Common myeloid progenitor, CD34-positive (primary cell): ENCODE measurements around the gene CNNM3.
A peak's percentile ranks its signal among the peaks of the same experiment; 100 is the strongest.

ENCODE experiments used
- CTCF ChIA-PET: fragments of 350-600 bp; sonication (Branson Sonifier 250); formaldehyde crosslinking; loops from one replicate; lab custom pipeline; 2021; ENCODE audit warnings: antibody characterized with exemption; lab: Charles Lee
- POLR2A ChIA-PET: fragments of 350-600 bp; sonication (Branson Sonifier 250); formaldehyde crosslinking; loops from one replicate; lab custom pipeline; 2021; ENCODE audit warnings: antibody characterized with exemption; lab: Charles Lee
- DNase-seq, 3 donors: peaks; one replicate each; pipeline versions ENCODE4 v3.0.0 to v3.0.0-alpha.2; 2013
- H3K27ac ChIP-seq, 2 experiments: 1 replicate in 1 of 2; 2 replicates in 1 of 2; pipeline ENCODE4 v1.7.0; 2013; ENCODE audit warnings: inconsistent platforms in 2 of 2, low read length in 2 of 2, mild to moderate bottlenecking in 2 of 2, low read depth in 1 of 2, moderate library complexity in 1 of 2; ENCODE audit not compliant: severe bottlenecking in 2 of 2, insufficient read depth in 1 of 2, poor library complexity in 1 of 2
- H3K27me3 ChIP-seq, 5 experiments: replicated peaks in 2 of 5; 1 replicate in 3 of 5; 2 replicates in 2 of 5; pipeline versions ENCODE4 v1.6.1 to v1.7.0; 2013; ENCODE audit warnings: low read length in 4 of 5, mild to moderate bottlenecking in 2 of 5, moderate library complexity in 2 of 5, inconsistent platforms in 1 of 5; ENCODE audit not compliant: insufficient read depth in 5 of 5, control insufficient read depth in 4 of 5
- H3K36me3 ChIP-seq, 4 experiments: 1 replicate in 2 of 4; 2 replicates in 2 of 4; pipeline versions ENCODE4 v1.6.1 to v1.7.0; 2013; ENCODE audit warnings: low read length in 3 of 4, control low read depth in 1 of 4, mild to moderate bottlenecking in 1 of 4; ENCODE audit not compliant: control insufficient read depth in 4 of 4, insufficient read depth in 4 of 4
- H3K4me1 ChIP-seq, 4 experiments: 1 replicate in 3 of 4; 2 replicates in 1 of 4; pipeline versions ENCODE4 v1.6.1 to v1.7.1; 2013; ENCODE audit warnings: low read length in 3 of 4, mild to moderate bottlenecking in 3 of 4, control low read depth in 1 of 4, inconsistent platforms in 1 of 4, moderate library complexity in 1 of 4; ENCODE audit not compliant: control insufficient read depth in 4 of 4, insufficient read depth in 4 of 4; ENCODE audit errors: control extremely low read depth in 1 of 4
- H3K4me3 ChIP-seq, 7 experiments: 1 replicate in 4 of 7; 2 replicates in 3 of 7; pipeline versions ENCODE4 v1.5.1 to v1.7.0; 2013; ENCODE audit warnings: mild to moderate bottlenecking in 7 of 7, low read length in 6 of 7, moderate library complexity in 6 of 7, inconsistent platforms in 2 of 7, low read depth in 2 of 7, control low read depth in 1 of 7; ENCODE audit not compliant: insufficient read depth in 4 of 7, control insufficient read depth in 1 of 7; ENCODE audit errors: extremely low read depth in 1 of 7
- H3K9me3 ChIP-seq, 5 experiments: 1 replicate in 4 of 5; 2 replicates in 1 of 5; pipeline versions ENCODE4 v1.6.1 to v1.7.1; 2013; ENCODE audit warnings: low read length in 4 of 5, mild to moderate bottlenecking in 2 of 5, inconsistent platforms in 1 of 5, low read depth in 1 of 5, moderate library complexity in 1 of 5; ENCODE audit not compliant: control insufficient read depth in 4 of 5, insufficient read depth in 2 of 5; ENCODE audit errors: control extremely low read depth in 1 of 5
- WGBS: methylation state at CpG from one replicate; pipeline ENCODE4 v1.1.5; 2013; ENCODE audit not compliant: insufficient coverage; 5-methylcytosine and 5-hydroxymethylcytosine counted together

The CNNM3 gene

DNA sequence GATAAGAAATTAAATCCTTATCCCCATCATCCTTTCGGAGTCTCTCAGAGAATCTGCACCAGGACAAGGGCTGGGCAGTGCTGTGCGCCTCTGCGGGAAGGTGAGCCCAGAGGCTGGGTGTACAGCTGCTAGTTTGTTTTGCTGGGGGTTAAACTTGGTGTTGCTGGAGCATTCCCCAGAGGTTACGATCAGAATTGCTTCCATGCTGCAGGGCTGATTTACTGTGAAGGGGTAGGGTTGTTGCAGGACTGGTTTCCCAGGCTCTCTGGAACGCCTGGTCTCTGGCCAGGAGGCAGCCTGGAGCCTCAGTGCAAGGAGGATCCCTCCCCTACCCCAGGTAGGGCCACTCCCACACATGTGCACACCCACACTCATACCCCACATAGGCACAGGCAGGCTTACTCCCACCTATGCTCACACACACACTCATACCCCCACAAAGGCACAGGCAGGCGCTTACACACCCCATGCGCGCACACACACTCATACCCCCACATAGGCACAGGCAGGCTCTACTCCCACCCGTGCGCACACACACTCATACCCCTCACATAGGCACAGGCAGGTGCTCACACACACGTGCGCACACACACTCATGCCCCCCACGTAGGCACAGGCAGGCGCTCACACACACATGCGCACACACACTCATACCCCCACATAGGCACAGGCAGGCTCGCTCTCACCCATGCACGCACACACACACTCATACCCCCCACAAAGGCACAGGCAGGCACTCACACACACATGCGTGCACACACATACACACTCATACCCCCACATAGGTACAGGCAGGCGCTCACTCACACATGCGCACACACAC, 44.1 kb upstream of the CNNM3 start:
- ChIA-PET CTCF (no interaction called here), POLR2A (interaction anchor here (0.6 kb wide), 1 partner anchor 32 kb away, joined by 4 read pairs; no protein-coding TSS in a partner anchor)
- WGBS: 91% methylated on average over 6 of the region's 20 CpGs

GRCh38 chr2:96772903-96773671, 43.0 kb upstream of the CNNM3 start:
- CTCF ChIA-PET: interaction anchor here (1.3 to 2.9 kb wide), 8 partner anchors 8 to 29 kb away, joined by 3 to 22 read pairs (median 6); partner anchors contain the start of gene CNNM4
- Histone ChIP-seq H3K36me3 (peaks cover 0 to 13% (median 0%) of the 10 kb centered on the region in 4 experiments), H3K9me3 (no peaks in the 10 kb centered on the region), H3K27me3 (no peaks in the 10 kb centered on the region), H3K4me3 (peak overlapping the region in 4 of 7 experiments; percentile 10 to 86 (median 38)), H3K4me1 (peaks cover 2 to 31% (median 21%) of the 10 kb centered on the region in 4 experiments), H3K27ac (peak overlapping the region in 1 of 2 experiments; percentile 49)
- no peak for DNase-seq
- POLR2A ChIA-PET: interaction anchor here (0.5 to 0.6 kb wide), 2 partner anchors 13 to 31 kb away, joined by 3 to 4 read pairs; no protein-coding TSS in a partner anchor
- WGBS: 89% methylated on average over 1 of the region's 12 CpGs

More for the DNA sequence above, 44.1 kb upstream of the CNNM3 start:
- Histone ChIP-seq H3K9me3 (no peaks in the 10 kb centered on the region), H3K27ac (peak overlapping the region in 1 of 2 experiments; percentile 25), H3K36me3 (peaks cover 0 to 19% (median 5%) of the 10 kb centered on the region in 4 experiments), H3K4me3 (no peak overlapping the region), H3K4me1 (peaks cover 2 to 31% (median 21%) of the 10 kb centered on the region in 4 experiments), H3K27me3 (no peaks in the 10 kb centered on the region)
- no peak for DNase-seq

GRCh38 chr2:96773922-96774321, 42.1 kb upstream of the CNNM3 start:
- peak; percentile 80 to 93 (median 91) for DNase-seq
- WGBS: 7% methylated on average over 5 of the region's 7 CpGs
- Histone ChIP-seq H3K36me3 (peaks cover 0 to 9% (median 0%) of the 10 kb centered on the region in 4 experiments), H3K9me3 (no peaks in the 10 kb centered on the region), H3K27ac (peak overlapping the region in 1 of 2 experiments; percentile 77), H3K4me1 (peaks cover 2 to 31% (median 21%) of the 10 kb centered on the region in 4 experiments), H3K27me3 (no peaks in the 10 kb centered on the region), H3K4me3 (peak overlapping the region; percentile 40 to 86 (median 64))
- ChIA-PET POLR2A (interaction anchor here (0.6 to 0.7 kb wide), 2 partner anchors 38 to 664 kb away, joined by 3 to 4 read pairs; no protein-coding TSS in a partner anchor), CTCF (interaction anchor here (0.6 to 2.9 kb wide), 11 partner anchors 9 to 177 kb away, joined by 3 to 22 read pairs (median 6); partner anchors contain the start of genes ANKRD39 and CNNM4)

GRCh38 chr2:96775160-96775559, 40.9 kb upstream of the CNNM3 start:
- no peak overlapping the region for H3K27ac ChIP-seq
- peaks cover 2 to 31% (median 19%) of the 10 kb centered on the region in 4 experiments for H3K4me1 ChIP-seq
- DNase-seq: no peak
- H3K27me3 ChIP-seq: no peaks in the 10 kb centered on the region
- H3K4me3 ChIP-seq: no peak overlapping the region
- peaks cover 0 to 11% (median 0%) of the 10 kb centered on the region in 4 experiments for H3K36me3 ChIP-seq
- ChIA-PET POLR2A (no interaction called here), CTCF (interaction anchor here (0.9 to 2.9 kb wide), 8 partner anchors 9 to 82 kb away, joined by 3 to 22 read pairs (median 6); partner anchors contain the start of genes ANKRD39 and CNNM4)
- no peaks in the 10 kb centered on the region for H3K9me3 ChIP-seq
- WGBS: 50% methylated on average over 1 of the region's 1 CpG

DNA sequence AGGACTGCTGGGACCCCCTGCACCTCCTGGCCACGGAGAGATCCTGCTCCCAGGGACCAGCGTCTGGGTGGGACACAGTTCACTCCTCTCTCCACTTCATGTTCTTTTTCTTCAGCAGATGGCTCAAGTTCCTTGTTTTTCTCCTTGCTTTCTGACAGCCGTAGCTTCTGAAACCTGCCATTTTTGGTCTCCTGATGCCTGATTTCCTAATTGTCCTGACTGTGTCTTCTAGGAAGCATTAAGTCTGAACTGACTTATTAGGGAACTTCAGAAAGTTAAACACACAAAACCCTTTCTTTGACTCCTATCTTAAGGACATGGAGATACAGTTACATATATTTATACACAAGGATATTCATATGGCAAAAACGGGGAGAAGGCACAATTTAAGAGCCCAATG, 32.7 kb upstream of the CNNM3 start:
- DNase-seq: no peak
- ChIA-PET CTCF (interaction anchor here (1.2 to 2.2 kb wide), 3 partner anchors 9 to 22 kb away, joined by 3 to 16 read pairs (median 9); partner anchors contain the start of gene CNNM4), POLR2A (no interaction called here)
- no peaks in the 10 kb centered on the region for H3K27me3 ChIP-seq
- H3K4me3 ChIP-seq: no peak overlapping the region
- H3K36me3 ChIP-seq: peaks cover 0 to 2% (median under 1%) of the 10 kb centered on the region in 4 experiments
- WGBS: 96% methylated on average over 3 of the region's 4 CpGs
- H3K9me3 ChIP-seq: no peaks in the 10 kb centered on the region
- no peaks in the 10 kb centered on the region for H3K4me1 ChIP-seq
- no peak overlapping the region for H3K27ac ChIP-seq

DNA sequence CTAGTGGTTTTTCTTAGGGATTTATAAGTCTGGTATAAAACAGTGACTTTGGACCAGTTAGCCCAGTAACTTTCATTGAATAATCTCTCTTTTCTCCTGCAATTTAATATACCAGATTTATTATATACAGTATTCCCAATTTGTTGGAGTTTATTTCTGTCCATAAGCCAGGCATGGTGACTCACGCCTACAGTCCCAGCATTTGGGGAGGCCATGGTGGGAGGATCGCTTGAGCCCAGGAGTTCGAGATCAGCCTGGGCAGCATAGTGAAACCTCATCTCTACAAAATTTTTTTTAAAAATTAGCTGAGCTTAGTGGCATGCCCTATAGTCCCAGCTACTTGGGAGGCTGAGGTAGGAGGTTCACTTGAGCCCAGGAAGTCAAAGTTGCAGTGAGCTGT, 28.7 kb upstream of the CNNM3 start:
- no peak overlapping the region for H3K4me3 ChIP-seq
- H3K4me1 ChIP-seq: no peaks in the 10 kb centered on the region
- no peaks in the 10 kb centered on the region for H3K9me3 ChIP-seq
- 100% methylated on average over 2 of the region's 3 CpGs for WGBS
- DNase-seq: no peak
- H3K36me3 ChIP-seq: peaks cover 0 to 2% (median 0%) of the 10 kb centered on the region in 4 experiments
- H3K27ac ChIP-seq: no peak overlapping the region
- ChIA-PET POLR2A (no interaction called here), CTCF (interaction anchor here (2.0 to 2.2 kb wide), 2 partner anchors 13 to 24 kb away, joined by 5 to 7 read pairs; no protein-coding TSS in a partner anchor)
- H3K27me3 ChIP-seq: no peaks in the 10 kb centered on the region
